ENCODE data around the gene TMEM163. TPM values are rescaled to one million over a fixed set of nuclear protein-coding genes. Genes with fewer than 3 reads are reported as not detected.

Gene TMEM163
- polyA plus RNA-seq, 1 donor from 2014 or later = 3.5 TPM

- no peak overlapping the region for H3K27ac ChIP-seq (ENCODE audit: low read length)
- H3K79me2 ChIP-seq (replicated peaks; ENCODE audit: insufficient read depth, low read length) = no peaks in the 10 kb centered on the region
- H3K9ac ChIP-seq (ENCODE audit: low read length) = no peak overlapping the region
- no peak overlapping the region for H2AFZ ChIP-seq (ENCODE audit: low read depth, low read length)
- H3K27me3 ChIP-seq (ENCODE audit: insufficient read depth, low read depth, low read length) = no peaks in the 10 kb centered on the region
- H3K4me3 ChIP-seq (ENCODE audit: low read length) = no peak overlapping the region
- no peaks in the 10 kb centered on the region for H3K9me2 ChIP-seq (ENCODE audit: insufficient read depth, low read length)
- no peak for TF ChIP-seq RAD21 (conservative IDR thresholded peaks at IDR 0.05)
- no peak for TF ChIP-seq EZH2 (IDR thresholded peaks at IDR 0.05; ENCODE audit: borderline replicate concordance, insufficient read depth, low read length, poor library complexity, severe bottlenecking)
- no peak for TF ChIP-seq CTCF (IDR thresholded peaks at IDR 0.05; ENCODE audit: poor library complexity, severe bottlenecking)
- TF ChIP-seq SMC3 (conservative IDR thresholded peaks at IDR 0.05; ENCODE audit: poor library complexity) = no peak
- no peak for TF ChIP-seq REST (IDR thresholded peaks at IDR 0.05; ENCODE audit: borderline replicate concordance)
- no peak for TF ChIP-seq MXI1 (conservative IDR thresholded peaks at IDR 0.05; ENCODE audit: poor library complexity, severe bottlenecking)
- no peak for TF ChIP-seq POLR2AphosphoS5 (IDR thresholded peaks at IDR 0.05)
- no peak for TF ChIP-seq EP300 (conservative IDR thresholded peaks at IDR 0.05; ENCODE audit: poor library complexity, severe bottlenecking)
- TF ChIP-seq TAF1 (IDR thresholded peaks at IDR 0.05; ENCODE audit: low read depth) = no peak
- H3K4me2 ChIP-seq (ENCODE audit: low read length) = no peak overlapping the region
- H3F3A ChIP-seq (ENCODE audit: insufficient read depth, low read length, poor library complexity, severe bottlenecking) = no peaks in the 10 kb centered on the region
- no peaks in the 10 kb centered on the region for H4K20me1 ChIP-seq (ENCODE audit: insufficient read depth)
- no peaks in the 10 kb centered on the region for H3K9me3 ChIP-seq (ENCODE audit: low read length)
- no peaks in the 10 kb centered on the region for H3K36me3 ChIP-seq (ENCODE audit: insufficient read depth, low read length)
Measured at GRCh38 chr2:134550566-134551164, 168.1 kb downstream of the TMEM163 start.

- Histone ChIP-seq H3K36me3 (ENCODE audit: insufficient read depth, low read length) (no peaks in the 10 kb centered on the region), H3K9me2 (ENCODE audit: insufficient read depth, low read length) (no peaks in the 10 kb centered on the region), H3K27ac (ENCODE audit: low read length) (no peak overlapping the region), H2AFZ (ENCODE audit: low read depth, low read length) (no peak overlapping the region), H3K9ac (ENCODE audit: low read length) (no peak overlapping the region), H3K4me2 (ENCODE audit: low read length) (no peak overlapping the region), H4K20me1 (ENCODE audit: insufficient read depth) (no peaks in the 10 kb centered on the region), H3K27me3 (ENCODE audit: insufficient read depth, low read depth, low read length) (no peaks in the 10 kb centered on the region), H3F3A (ENCODE audit: insufficient read depth, low read length, poor library complexity, severe bottlenecking) (no peaks in the 10 kb centered on the region), H3K9me3 (ENCODE audit: low read length) (no peaks in the 10 kb centered on the region), H3K4me3 (ENCODE audit: low read length) (no peak overlapping the region), H3K79me2 (replicated peaks; ENCODE audit: insufficient read depth, low read length) (no peaks in the 10 kb centered on the region)
- no peak for TF ChIP-seq SMC3 (conservative IDR thresholded peaks at IDR 0.05; ENCODE audit: poor library complexity)
- TF ChIP-seq MXI1 (conservative IDR thresholded peaks at IDR 0.05; ENCODE audit: poor library complexity, severe bottlenecking) = no peak
- TF ChIP-seq TAF1 (IDR thresholded peaks at IDR 0.05; ENCODE audit: low read depth) = no peak
- no peak for TF ChIP-seq CTCF (IDR thresholded peaks at IDR 0.05; ENCODE audit: poor library complexity, severe bottlenecking)
- no peak for TF ChIP-seq EZH2 (IDR thresholded peaks at IDR 0.05; ENCODE audit: borderline replicate concordance, insufficient read depth, low read length, poor library complexity, severe bottlenecking)
- TF ChIP-seq POLR2AphosphoS5 (IDR thresholded peaks at IDR 0.05) = no peak
- TF ChIP-seq REST (IDR thresholded peaks at IDR 0.05; ENCODE audit: borderline replicate concordance) = no peak
Measured at GRCh38 chr2:134549104-134549503, 169.7 kb downstream of the TMEM163 start.
